GM15510 (cell line): ENCODE measurements around the gene FGB.

Experiments used
- POLR2A ChIP-seq: IDR thresholded peaks from 3 replicates; pipeline ENCODE4 v1.6.1; 2011; ENCODE audit warnings: borderline replicate concordance; ENCODE audit not compliant: insufficient read length; ENCODE audit errors: extremely low read depth

The FGB gene

GRCh38 chr4:154603033-154603943 is 40.5 kb downstream of the FGB start:
- no peak for TF ChIP-seq POLR2A

- TF ChIP-seq POLR2A, result no peak
These were observed 41.9 kb downstream of the FGB start for GRCh38 chr4:154604696-154605200.

GRCh38 chr4:154606728-154607723 is 44.2 kb downstream of the FGB start:
- no peak for TF ChIP-seq POLR2A

GRCh38 chr4:154608361-154609252 is 45.8 kb downstream of the FGB start:
- TF ChIP-seq POLR2A, result no peak

GRCh38 chr4:154609532-154609931 is 46.7 kb downstream of the FGB start:
- TF ChIP-seq POLR2A, result no peak

GRCh38 chr4:154610582-154610981 is 47.8 kb downstream of the FGB start:
- TF ChIP-seq POLR2A, result no peak

GRCh38 chr4:154611833-154612232 is 49.0 kb downstream of the FGB start:
- no peak for TF ChIP-seq POLR2A

- TF ChIP-seq POLR2A, result no peak
These were observed 49.9 kb downstream of the FGB start, which contains the start of gene FGG for GRCh38 chr4:154612472-154613414. Gene FGG, minus strand, starts transcription at chr4:154612656. Its CDS starts 47 bp downstream, at chr4:154612609.

- TF ChIP-seq POLR2A, result no peak
These were observed 51.5 kb downstream of the FGB start for GRCh38 chr4:154614306-154614705.

- TF ChIP-seq POLR2A, result no peak
These were observed 52.4 kb downstream of the FGB start for GRCh38 chr4:154615211-154615610.

- TF ChIP-seq POLR2A, result no peak
These were observed 53.5 kb downstream of the FGB start for GRCh38 chr4:154616287-154616686.

- TF ChIP-seq POLR2A, result no peak
These were observed 53.9 kb downstream of the FGB start for GRCh38 chr4:154616731-154617130.

- no peak for TF ChIP-seq POLR2A
These were observed 55.1 kb downstream of the FGB start for GRCh38 chr4:154617820-154618317.
